ENCODE measurements around the gene SLC16A2.

SLC16A2 gene

GRCh38 chrX:74490247-74490646, 69.0 kb downstream of the SLC16A2 start:
- Histone ChIP-seq H2BK15ac (ENCODE audit: low read depth, poor library complexity, severe bottlenecking) (no peak overlapping the region), H3K23ac (ENCODE audit: low read length in 2 of 2) (no peak overlapping the region), H3K4me3 (ENCODE audit: insufficient read depth in 1 of 2, low read depth in 1 of 2, low read length in 2 of 2) (no peak overlapping the region), H4K91ac (ENCODE audit: low read length) (no peak overlapping the region), H2AK5ac (ENCODE audit: low read length, severe bottlenecking) (no peak overlapping the region), H3K36me3 (ENCODE audit: control insufficient read depth in 1 of 2, insufficient read depth in 2 of 2, low read depth in 1 of 2, low read length in 2 of 2) (no peaks in the 10 kb centered on the region), H2AFZ (ENCODE audit: low read depth, low read length) (no peak overlapping the region), H3K14ac (ENCODE audit: low read length in 2 of 2) (no peak overlapping the region), H2BK12ac (ENCODE audit: low read length in 2 of 2) (no peak overlapping the region), H3K27ac (ENCODE audit: low read length, poor library complexity, severe bottlenecking) (no peak overlapping the region), H3K4ac (ENCODE audit: low read depth in 1 of 2, low read length in 2 of 2) (no peak overlapping the region), H4K8ac (ENCODE audit: low read length) (no peak overlapping the region), H3K4me2 (ENCODE audit: low read length, poor library complexity, severe bottlenecking) (no peak overlapping the region), H2BK5ac (ENCODE audit: low read depth, low read length, poor library complexity, severe bottlenecking) (no peak overlapping the region), H3K4me1 (ENCODE audit: control insufficient read depth, insufficient read depth, low read depth, low read length) (no peaks in the 10 kb centered on the region), H3K18ac (ENCODE audit: low read depth in 1 of 2, low read length in 2 of 2) (no peak overlapping the region), H3K27me3 (ENCODE audit: control insufficient read depth in 1 of 2, insufficient read depth in 1 of 2, low read length in 2 of 2) (peaks cover 0 to 3% of the 10 kb centered on the region in 2 experiments), H2BK120ac (ENCODE audit: low read depth, low read length) (no peak overlapping the region), H3K79me1 (replicated peaks; ENCODE audit: low read length, poor library complexity, severe bottlenecking) (peaks cover 1% of the 10 kb centered on the region), H3K9ac (ENCODE audit: low read length) (no peak overlapping the region), H3K9me3 (ENCODE audit: control insufficient read depth, low read length) (no peaks in the 10 kb centered on the region)
- no CpG with 5 or more reads among the region's 1 CpG for WGBS
- no peak for DNase-seq

- no peak for DNase-seq
These were observed 71.5 kb downstream of the SLC16A2 start for GRCh38 chrX:74492720-74493201.

GRCh38 chrX:74493806-74494205, 72.5 kb downstream of the SLC16A2 start:
- no peak overlapping the region for H3K9ac ChIP-seq (ENCODE audit: low read length)
- no peaks in the 10 kb centered on the region for H3K36me3 ChIP-seq (ENCODE audit: control insufficient read depth in 1 of 2, insufficient read depth in 2 of 2, low read depth in 1 of 2, low read length in 2 of 2)
- no peak overlapping the region for H3K14ac ChIP-seq (ENCODE audit: low read length in 2 of 2)
- no peak overlapping the region for H2AK5ac ChIP-seq (ENCODE audit: low read length, severe bottlenecking)
- H3K79me1 ChIP-seq (replicated peaks; ENCODE audit: low read length, poor library complexity, severe bottlenecking), result peaks cover 1% of the 10 kb centered on the region
- no peak overlapping the region for H3K23ac ChIP-seq (ENCODE audit: low read length in 2 of 2)
- no peak overlapping the region for H2AFZ ChIP-seq (ENCODE audit: low read depth, low read length)
- H3K4me3 ChIP-seq (ENCODE audit: insufficient read depth in 1 of 2, low read depth in 1 of 2, low read length in 2 of 2), result no peak overlapping the region
- H2BK5ac ChIP-seq (ENCODE audit: low read depth, low read length, poor library complexity, severe bottlenecking), result no peak overlapping the region
- no peak overlapping the region for H4K91ac ChIP-seq (ENCODE audit: low read length)
- no peak overlapping the region for H3K27ac ChIP-seq (ENCODE audit: low read length, poor library complexity, severe bottlenecking)
- no peak overlapping the region for H3K4ac ChIP-seq (ENCODE audit: low read depth in 1 of 2, low read length in 2 of 2)
- H2BK15ac ChIP-seq (ENCODE audit: low read depth, poor library complexity, severe bottlenecking), result no peak overlapping the region
- no peak overlapping the region for H3K4me2 ChIP-seq (ENCODE audit: low read length, poor library complexity, severe bottlenecking)
- no peak for DNase-seq
- WGBS, result no CpG with 5 or more reads among the region's 3 CpGs
- H2BK120ac ChIP-seq (ENCODE audit: low read depth, low read length), result no peak overlapping the region
- no peak overlapping the region for H3K18ac ChIP-seq (ENCODE audit: low read depth in 1 of 2, low read length in 2 of 2)
- no peaks in the 10 kb centered on the region for H3K9me3 ChIP-seq (ENCODE audit: control insufficient read depth, low read length)
- H2BK12ac ChIP-seq (ENCODE audit: low read length in 2 of 2), result no peak overlapping the region
- no peak overlapping the region for H4K8ac ChIP-seq (ENCODE audit: low read length)
- no peaks in the 10 kb centered on the region for H3K4me1 ChIP-seq (ENCODE audit: control insufficient read depth, insufficient read depth, low read depth, low read length)
- H3K27me3 ChIP-seq (ENCODE audit: control insufficient read depth in 1 of 2, insufficient read depth in 1 of 2, low read length in 2 of 2), result peaks cover 0 to 9% of the 10 kb centered on the region in 2 experiments

More at GRCh38 chrX:74492720-74493201, 71.5 kb downstream of the SLC16A2 start:
- peaks cover 0 to 6% of the 10 kb centered on the region in 2 experiments for H3K27me3 ChIP-seq (ENCODE audit: control insufficient read depth in 1 of 2, insufficient read depth in 1 of 2, low read length in 2 of 2)
- H3K14ac ChIP-seq (ENCODE audit: low read length in 2 of 2), result no peak overlapping the region
- 46% methylated on average over 3 of the region's 3 CpGs for WGBS
- H3K9me3 ChIP-seq (ENCODE audit: control insufficient read depth, low read length), result no peaks in the 10 kb centered on the region
- no peak overlapping the region for H2BK120ac ChIP-seq (ENCODE audit: low read depth, low read length)
- no peak overlapping the region for H3K23ac ChIP-seq (ENCODE audit: low read length in 2 of 2)
- no peak overlapping the region for H3K4ac ChIP-seq (ENCODE audit: low read depth in 1 of 2, low read length in 2 of 2)
- H3K18ac ChIP-seq (ENCODE audit: low read depth in 1 of 2, low read length in 2 of 2), result no peak overlapping the region
- H3K4me3 ChIP-seq (ENCODE audit: insufficient read depth in 1 of 2, low read depth in 1 of 2, low read length in 2 of 2), result no peak overlapping the region
- no peaks in the 10 kb centered on the region for H3K4me1 ChIP-seq (ENCODE audit: control insufficient read depth, insufficient read depth, low read depth, low read length)
- no peak overlapping the region for H3K27ac ChIP-seq (ENCODE audit: low read length, poor library complexity, severe bottlenecking)
- no peak overlapping the region for H2BK5ac ChIP-seq (ENCODE audit: low read depth, low read length, poor library complexity, severe bottlenecking)
- peaks cover 1% of the 10 kb centered on the region for H3K79me1 ChIP-seq (replicated peaks; ENCODE audit: low read length, poor library complexity, severe bottlenecking)
- no peak overlapping the region for H3K4me2 ChIP-seq (ENCODE audit: low read length, poor library complexity, severe bottlenecking)
- H2BK15ac ChIP-seq (ENCODE audit: low read depth, poor library complexity, severe bottlenecking), result no peak overlapping the region
- H2AFZ ChIP-seq (ENCODE audit: low read depth, low read length), result no peak overlapping the region
- no peak overlapping the region for H2BK12ac ChIP-seq (ENCODE audit: low read length in 2 of 2)
- H4K91ac ChIP-seq (ENCODE audit: low read length), result no peak overlapping the region
- no peaks in the 10 kb centered on the region for H3K36me3 ChIP-seq (ENCODE audit: control insufficient read depth in 1 of 2, insufficient read depth in 2 of 2, low read depth in 1 of 2, low read length in 2 of 2)
- H3K9ac ChIP-seq (ENCODE audit: low read length), result no peak overlapping the region
- no peak overlapping the region for H2AK5ac ChIP-seq (ENCODE audit: low read length, severe bottlenecking)
- no peak overlapping the region for H4K8ac ChIP-seq (ENCODE audit: low read length)

GRCh38 chrX:74498924-74499323, 77.6 kb downstream of the SLC16A2 start:
- H2BK5ac ChIP-seq (ENCODE audit: low read depth, low read length, poor library complexity, severe bottlenecking), result no peak overlapping the region
- H3K27me3 ChIP-seq (ENCODE audit: control insufficient read depth in 1 of 2, insufficient read depth in 1 of 2, low read length in 2 of 2), result peaks cover 0 to 16% of the 10 kb centered on the region in 2 experiments
- H3K4me2 ChIP-seq (ENCODE audit: low read length, poor library complexity, severe bottlenecking), result no peak overlapping the region
- H3K4ac ChIP-seq (ENCODE audit: low read depth in 1 of 2, low read length in 2 of 2), result no peak overlapping the region
- H2AK5ac ChIP-seq (ENCODE audit: low read length, severe bottlenecking), result no peak overlapping the region
- no peak overlapping the region for H2BK15ac ChIP-seq (ENCODE audit: low read depth, poor library complexity, severe bottlenecking)
- H4K8ac ChIP-seq (ENCODE audit: low read length), result no peak overlapping the region
- H3K23ac ChIP-seq (ENCODE audit: low read length in 2 of 2), result no peak overlapping the region
- no peak overlapping the region for H2AFZ ChIP-seq (ENCODE audit: low read depth, low read length)
- no peak overlapping the region for H2BK12ac ChIP-seq (ENCODE audit: low read length in 2 of 2)
- H4K91ac ChIP-seq (ENCODE audit: low read length), result no peak overlapping the region
- no peaks in the 10 kb centered on the region for H3K9me3 ChIP-seq (ENCODE audit: control insufficient read depth, low read length)
- H3K79me1 ChIP-seq (replicated peaks; ENCODE audit: low read length, poor library complexity, severe bottlenecking), result no peaks in the 10 kb centered on the region
- no peak overlapping the region for H3K4me3 ChIP-seq (ENCODE audit: insufficient read depth in 1 of 2, low read depth in 1 of 2, low read length in 2 of 2)
- H3K36me3 ChIP-seq (ENCODE audit: control insufficient read depth in 1 of 2, insufficient read depth in 2 of 2, low read depth in 1 of 2, low read length in 2 of 2), result no peaks in the 10 kb centered on the region
- no peak overlapping the region for H2BK120ac ChIP-seq (ENCODE audit: low read depth, low read length)
- no peak overlapping the region for H3K27ac ChIP-seq (ENCODE audit: low read length, poor library complexity, severe bottlenecking)
- H3K14ac ChIP-seq (ENCODE audit: low read length in 2 of 2), result no peak overlapping the region
- DNase-seq, result no peak
- H3K9ac ChIP-seq (ENCODE audit: low read length), result no peak overlapping the region
- H3K18ac ChIP-seq (ENCODE audit: low read depth in 1 of 2, low read length in 2 of 2), result no peak overlapping the region
- no peaks in the 10 kb centered on the region for H3K4me1 ChIP-seq (ENCODE audit: control insufficient read depth, insufficient read depth, low read depth, low read length)
